HCT116 (cell line): ENCODE results near the gene LEPR. TPM values are rescaled to one million over a fixed set of nuclear protein-coding genes. Genes with fewer than 3 reads are reported as not detected.

ENCODE experiments used
- ATAC-seq: fragments of 200-7000 bp; cut with Tn5 transposase; 2 replicates; pipeline ENCODE4 v1.9.1; 2020; ENCODE audit warnings: mild to moderate bottlenecking, moderate library complexity
- BruUV-seq: library from RNA; stranded (reverse); fragments of 400-500 nt; replicated peaks from 2 replicates; lab custom pipeline; 2021; lab: Mats Ljungman, UMichigan
- CTCF ChIA-PET: fragments of 300-600 bp; sonication (Branson Sonifier 250); formaldehyde crosslinking; loops from one replicate; lab custom pipeline; 2021; ENCODE audit warnings: antibody characterized with exemption; lab: Charles Lee
- POLR2A ChIA-PET: fragments of 300-600, 350-600 bp; sonication (Branson Sonifier 250); formaldehyde crosslinking; loops from one replicate; lab custom pipeline; 2021; ENCODE audit warnings: antibody characterized with exemption; lab: Charles Lee
- RAD21 ChIA-PET, 2 experiments: fragments of 300-600 bp; sonication (Branson Sonifier 250); formaldehyde crosslinking; loops; one replicate each; lab custom pipeline; 2023; ENCODE audit warnings: low total read pairs in 2 of 2; ENCODE audit not compliant: uncharacterized antibody in 2 of 2, unreplicated experiment in 2 of 2, low non-redundant PET in 1 of 2; lab: Charles Lee
- DNase-seq: peaks from one replicate; pipeline ENCODE4 v3.0.0-alpha.2; 2010; ENCODE audit warnings: low read depth, low spot score
- H2AFZ ChIP-seq: fragments of 200-600 bp; shearing (Covaris generic), sonication (generic); 2 replicates; pipeline ENCODE4 v1.6.1; 2017; ENCODE audit warnings: low read depth, mixed run types, mixed read lengths, antibody characterized with exemption, low read length; ENCODE audit not compliant: poor library complexity, severe bottlenecking
- H3K27ac ChIP-seq: 2 replicates; pipeline ENCODE4 v1.5.1; 2012; ENCODE audit warnings: low read depth, low read length
- H3K27me3 ChIP-seq: fragments of 200-600 bp; sonication (generic); 2 replicates; pipeline ENCODE4 v1.6.1; 2016; ENCODE audit warnings: mixed run types, low read length, mixed read lengths; ENCODE audit not compliant: insufficient read depth
- H3K36me3 ChIP-seq, 2 experiments: fragments of 200-500 bp in 1 of 2; fragments of 200-600 bp in 1 of 2; sonication (Bioruptor generic) in 1 of 2; sonication (generic) in 1 of 2; 2 replicates each; pipeline versions ENCODE4 v1.5.1 to v1.6.1; 2014 to 2016; ENCODE audit warnings: low read length in 2 of 2, inconsistent platforms in 1 of 2, mixed read lengths in 1 of 2, mixed run types in 1 of 2; ENCODE audit not compliant: insufficient read depth in 2 of 2, control insufficient read depth in 1 of 2
- H3K4me1 ChIP-seq, 2 experiments: fragments of 200-600 bp in 1 of 2; sonication (generic) in 1 of 2; 2 replicates each; pipeline versions ENCODE4 v1.5.1 to v1.6.1; 2012 to 2017; ENCODE audit warnings: low read length in 2 of 2, inconsistent platforms in 1 of 2, mild to moderate bottlenecking in 1 of 2, mixed read lengths in 1 of 2, mixed run types in 1 of 2, moderate library complexity in 1 of 2; ENCODE audit not compliant: insufficient read depth in 2 of 2, control insufficient read depth in 1 of 2
- H3K4me2 ChIP-seq: fragments of 200-600 bp; sonication (generic); 2 replicates; pipeline ENCODE4 v1.6.1; 2017; ENCODE audit warnings: mixed run types, low read length, mixed read lengths
- H3K4me3 ChIP-seq, 2 experiments: fragments of 200-600 bp in 1 of 2; sonication (generic) in 1 of 2; replicated peaks in 1 of 2; 2 replicates each; pipeline ENCODE4 v1.5.1; 2011 to 2016; ENCODE audit warnings: low read length in 2 of 2, control low read depth in 1 of 2, low read depth in 1 of 2, mild to moderate bottlenecking in 1 of 2, mixed read lengths in 1 of 2, mixed run types in 1 of 2
- H3K79me2 ChIP-seq: fragments of 200-600 bp; sonication (generic); 2 replicates; pipeline ENCODE4 v1.6.1; 2017; ENCODE audit warnings: mild to moderate bottlenecking, mixed run types, low read length, moderate library complexity, mixed read lengths; ENCODE audit not compliant: insufficient read depth
- H3K9ac ChIP-seq: fragments of 200-600 bp; sonication (generic); 2 replicates; pipeline ENCODE4 v1.6.1; 2016; ENCODE audit warnings: low read length, mixed read lengths
- H3K9me2 ChIP-seq: fragments of 200-600 bp; sonication (generic), shearing (Covaris generic); 2 replicates; pipeline ENCODE4 v1.6.1; 2017; ENCODE audit warnings: mixed run types, mild to moderate bottlenecking, moderate library complexity; ENCODE audit not compliant: insufficient read depth
- H3K9me3 ChIP-seq, 2 experiments: fragments of 200-500 bp in 1 of 2; fragments of 200-600 bp in 1 of 2; sonication (Bioruptor generic) in 1 of 2; sonication (generic) in 1 of 2; 2 replicates each; pipeline ENCODE4 v1.6.1; 2014 to 2017; ENCODE audit warnings: low read length in 2 of 2, mixed read lengths in 2 of 2, inconsistent platforms in 1 of 2, low read depth in 1 of 2, mild to moderate bottlenecking in 1 of 2, mixed run types in 1 of 2, moderate library complexity in 1 of 2; ENCODE audit not compliant: control insufficient read depth in 1 of 2, insufficient read depth in 1 of 2
- H4K20me1 ChIP-seq: fragments of 200-600 bp; sonication (generic), shearing (Covaris generic); 2 replicates; pipeline ENCODE4 v1.6.1; 2017; ENCODE audit warnings: mixed run types, mild to moderate bottlenecking, moderate library complexity; ENCODE audit not compliant: insufficient read depth
- CEBPB ChIP-seq: IDR thresholded peaks from 2 replicates; pipeline ENCODE4 v1.6.1; 2012; ENCODE audit warnings: low read depth
- POLR2AphosphoS5 ChIP-seq: IDR thresholded peaks from 2 replicates; pipeline ENCODE4 v1.6.1; 2011; ENCODE audit warnings: mild to moderate bottlenecking, low read depth, low read length, moderate library complexity
- SRF ChIP-seq: IDR thresholded peaks from 2 replicates; pipeline ENCODE4 v1.6.1; 2012; ENCODE audit warnings: low read depth
- ZFX ChIP-seq: fragments of 450-650 bp; IDR thresholded peaks from 2 replicates; pipeline ENCODE4 v1.6.1; 2017
- intact Hi-C: fragments of 100-400 bp; cut with micrococcal nuclease; formaldehyde crosslinking; loops from 2 replicates; pipeline ENCODE4 v1.10.0; 2022
- total RNA-seq: library from RNA; stranded (reverse); gene quantifications from one replicate; pipeline ENCODE4 v1.2.1, GENCODE V29; 2021; ENCODE audit not compliant: unreplicated experiment
- TF ChIP-seq, protein P1 (sequence below): IDR thresholded peaks from 2 replicates; pipeline ENCODE4 v1.6.1; 2012; ENCODE audit warnings: low read depth
- TF ChIP-seq, protein P2 (sequence below): IDR thresholded peaks from 2 replicates; pipeline ENCODE4 v1.6.1; 2012

Gene LEPR
- total RNA-seq, 1 experiment from 2014 or later = 6.0 TPM

DNA sequence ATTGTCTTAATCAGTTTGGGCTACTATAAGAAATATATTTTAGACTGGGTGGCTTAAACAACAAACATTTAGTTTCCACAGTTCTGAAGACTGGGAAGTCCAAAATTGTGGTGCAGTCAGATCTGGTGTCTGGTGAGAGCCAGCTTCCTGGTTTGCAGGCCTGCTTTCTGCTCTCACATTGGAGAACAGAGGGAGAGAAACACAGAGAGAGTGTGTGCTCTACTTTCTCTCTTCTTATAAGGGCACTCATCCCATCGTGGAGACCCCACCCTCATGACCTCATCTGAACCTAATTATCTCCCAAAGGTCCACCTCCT is 4.1 kb downstream of the LEPR start (continued):
- TF ChIP-seq, protein P1, sequence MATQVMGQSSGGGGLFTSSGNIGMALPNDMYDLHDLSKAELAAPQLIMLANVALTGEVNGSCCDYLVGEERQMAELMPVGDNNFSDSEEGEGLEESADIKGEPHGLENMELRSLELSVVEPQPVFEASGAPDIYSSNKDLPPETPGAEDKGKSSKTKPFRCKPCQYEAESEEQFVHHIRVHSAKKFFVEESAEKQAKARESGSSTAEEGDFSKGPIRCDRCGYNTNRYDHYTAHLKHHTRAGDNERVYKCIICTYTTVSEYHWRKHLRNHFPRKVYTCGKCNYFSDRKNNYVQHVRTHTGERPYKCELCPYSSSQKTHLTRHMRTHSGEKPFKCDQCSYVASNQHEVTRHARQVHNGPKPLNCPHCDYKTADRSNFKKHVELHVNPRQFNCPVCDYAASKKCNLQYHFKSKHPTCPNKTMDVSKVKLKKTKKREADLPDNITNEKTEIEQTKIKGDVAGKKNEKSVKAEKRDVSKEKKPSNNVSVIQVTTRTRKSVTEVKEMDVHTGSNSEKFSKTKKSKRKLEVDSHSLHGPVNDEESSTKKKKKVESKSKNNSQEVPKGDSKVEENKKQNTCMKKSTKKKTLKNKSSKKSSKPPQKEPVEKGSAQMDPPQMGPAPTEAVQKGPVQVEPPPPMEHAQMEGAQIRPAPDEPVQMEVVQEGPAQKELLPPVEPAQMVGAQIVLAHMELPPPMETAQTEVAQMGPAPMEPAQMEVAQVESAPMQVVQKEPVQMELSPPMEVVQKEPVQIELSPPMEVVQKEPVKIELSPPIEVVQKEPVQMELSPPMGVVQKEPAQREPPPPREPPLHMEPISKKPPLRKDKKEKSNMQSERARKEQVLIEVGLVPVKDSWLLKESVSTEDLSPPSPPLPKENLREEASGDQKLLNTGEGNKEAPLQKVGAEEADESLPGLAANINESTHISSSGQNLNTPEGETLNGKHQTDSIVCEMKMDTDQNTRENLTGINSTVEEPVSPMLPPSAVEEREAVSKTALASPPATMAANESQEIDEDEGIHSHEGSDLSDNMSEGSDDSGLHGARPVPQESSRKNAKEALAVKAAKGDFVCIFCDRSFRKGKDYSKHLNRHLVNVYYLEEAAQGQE = no peak
- TF ChIP-seq, protein P2, sequence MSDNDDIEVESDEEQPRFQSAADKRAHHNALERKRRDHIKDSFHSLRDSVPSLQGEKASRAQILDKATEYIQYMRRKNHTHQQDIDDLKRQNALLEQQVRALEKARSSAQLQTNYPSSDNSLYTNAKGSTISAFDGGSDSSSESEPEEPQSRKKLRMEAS = no peak

DNA sequence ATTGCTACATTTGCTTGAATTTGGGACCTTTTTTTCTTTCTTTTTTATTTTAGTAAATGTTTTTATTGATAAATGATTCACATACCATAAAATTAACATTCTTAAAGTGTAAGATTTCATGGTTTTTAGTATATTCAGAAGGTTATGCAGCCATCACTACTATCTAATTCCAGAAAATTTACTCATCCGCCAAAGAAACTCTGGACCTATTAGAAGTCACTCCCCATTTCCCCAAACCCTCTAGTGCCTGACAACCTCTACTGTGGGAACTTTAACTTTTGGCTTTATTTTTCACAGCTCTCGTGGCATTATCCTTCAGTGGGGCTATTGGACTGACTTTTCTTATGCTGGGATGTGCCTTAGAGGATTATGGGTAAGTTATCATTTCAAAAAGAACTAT is 4.5 kb downstream of the LEPR start:
- Histone ChIP-seq H3K4me3 (peak overlapping the region in 1 of 2 experiments; percentile 4; a peak in 1 of 4 replicates), H3K27me3 (no peaks in the 10 kb centered on the region), H2AFZ (no peak overlapping the region), H3K9ac (peak overlapping the region; percentile 29), H3K27ac (peak overlapping the region; percentile 36; the same call in 1 of the 2 replicates), H3K79me2 (peaks cover 44% of the 10 kb centered on the region), H3K9me2 (no peaks in the 10 kb centered on the region), H4K20me1 (no peaks in the 10 kb centered on the region), H3K36me3 (peaks cover 0 to 3% of the 10 kb centered on the region in 2 experiments; a peak in 1 of 4 replicates), H3K9me3 (no peaks in the 10 kb centered on the region), H3K4me2 (peak overlapping the region; percentile 87), H3K4me1 (peaks cover 26 to 62% of the 10 kb centered on the region in 2 experiments)
- TF ChIP-seq SRF (no peak), CEBPB (no peak), ZFX (no peak), POLR2AphosphoS5 (no peak)
- ChIA-PET CTCF (no interaction called here), RAD21 (no interaction called here), POLR2A (no interaction called here)
- ATAC-seq (no peak), DNase-seq (no peak)
- intact Hi-C loops = loop anchor here (10.0 kb wide), 3 partner anchors 190 to 820 kb away; no protein-coding TSS in a partner anchor
- no TSS peak for BruUV-seq
